ENCODE results near the gene TRAF4.

- no peak for TF ChIP-seq EZH2 (IDR thresholded peaks at IDR 0.05; ENCODE audit: low read length)
- TF ChIP-seq, protein P1, sequence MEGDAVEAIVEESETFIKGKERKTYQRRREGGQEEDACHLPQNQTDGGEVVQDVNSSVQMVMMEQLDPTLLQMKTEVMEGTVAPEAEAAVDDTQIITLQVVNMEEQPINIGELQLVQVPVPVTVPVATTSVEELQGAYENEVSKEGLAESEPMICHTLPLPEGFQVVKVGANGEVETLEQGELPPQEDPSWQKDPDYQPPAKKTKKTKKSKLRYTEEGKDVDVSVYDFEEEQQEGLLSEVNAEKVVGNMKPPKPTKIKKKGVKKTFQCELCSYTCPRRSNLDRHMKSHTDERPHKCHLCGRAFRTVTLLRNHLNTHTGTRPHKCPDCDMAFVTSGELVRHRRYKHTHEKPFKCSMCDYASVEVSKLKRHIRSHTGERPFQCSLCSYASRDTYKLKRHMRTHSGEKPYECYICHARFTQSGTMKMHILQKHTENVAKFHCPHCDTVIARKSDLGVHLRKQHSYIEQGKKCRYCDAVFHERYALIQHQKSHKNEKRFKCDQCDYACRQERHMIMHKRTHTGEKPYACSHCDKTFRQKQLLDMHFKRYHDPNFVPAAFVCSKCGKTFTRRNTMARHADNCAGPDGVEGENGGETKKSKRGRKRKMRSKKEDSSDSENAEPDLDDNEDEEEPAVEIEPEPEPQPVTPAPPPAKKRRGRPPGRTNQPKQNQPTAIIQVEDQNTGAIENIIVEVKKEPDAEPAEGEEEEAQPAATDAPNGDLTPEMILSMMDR (optimal IDR thresholded peaks at IDR 0.05 in 1 of 3, IDR thresholded peaks at IDR 0.05 in 1 of 3, conservative IDR thresholded peaks at IDR 0.05 in 1 of 3; ENCODE audit: extremely low read depth in 1 of 3, insufficient read depth in 2 of 3, low read length in 3 of 3): no peak
Observed at GRCh38 chr17:28698253-28698941, 45.4 kb upstream of the TRAF4 start.
